NB4 (cell line): Measurements from ENCODE around the gene PPID.

Experiments
- DNase-seq: peaks from one replicate; pipeline ENCODE4 v3.0.0; 2010; ENCODE audit warnings: low read depth
- H3K4me3 ChIP-seq: one replicate; pipeline ENCODE4 v1.5.1; 2011; ENCODE audit warnings: mild to moderate bottlenecking, low read depth, low read length, moderate library complexity
- MYC ChIP-seq: IDR thresholded peaks from 2 replicates; pipeline ENCODE4 v1.6.1; 2011; ENCODE audit warnings: low read depth, low read length
- POLR2A ChIP-seq: IDR thresholded peaks from 2 replicates; pipeline ENCODE4 v1.6.1; 2011; ENCODE audit warnings: mild to moderate bottlenecking; ENCODE audit not compliant: insufficient read length; ENCODE audit errors: extremely low read depth
- TF ChIP-seq, protein P1 (sequence below): IDR thresholded peaks from one replicate; pipeline ENCODE4 v1.5.1; 2012; ENCODE audit warnings: low read depth, low read length
- TF ChIP-seq, protein P2 (sequence below): IDR thresholded peaks from 2 replicates; pipeline ENCODE4 v1.6.1; 2011; ENCODE audit warnings: low read depth, low read length

The PPID gene

DNA sequence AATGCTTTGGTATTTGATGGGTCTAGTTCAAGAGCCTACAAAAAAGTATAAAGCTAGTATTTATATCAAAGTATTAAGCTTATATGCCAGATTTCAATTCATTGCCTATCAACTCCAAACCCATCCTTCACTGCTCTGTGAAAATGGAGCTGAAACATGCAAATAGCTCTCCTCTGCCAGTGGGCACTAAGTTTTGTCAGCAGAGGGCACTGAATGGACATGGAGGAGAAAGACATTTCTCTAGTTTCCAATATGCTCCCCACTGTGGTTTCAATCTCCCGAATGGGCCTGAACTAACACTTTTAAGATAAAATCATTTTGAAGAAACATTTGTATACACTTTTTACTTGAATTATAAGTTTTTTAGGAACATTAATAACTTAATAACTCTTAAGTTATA, 12.4 kb downstream of the PPID start:
- peak; percentile 4 for DNase-seq
- TF ChIP-seq, protein P1, sequence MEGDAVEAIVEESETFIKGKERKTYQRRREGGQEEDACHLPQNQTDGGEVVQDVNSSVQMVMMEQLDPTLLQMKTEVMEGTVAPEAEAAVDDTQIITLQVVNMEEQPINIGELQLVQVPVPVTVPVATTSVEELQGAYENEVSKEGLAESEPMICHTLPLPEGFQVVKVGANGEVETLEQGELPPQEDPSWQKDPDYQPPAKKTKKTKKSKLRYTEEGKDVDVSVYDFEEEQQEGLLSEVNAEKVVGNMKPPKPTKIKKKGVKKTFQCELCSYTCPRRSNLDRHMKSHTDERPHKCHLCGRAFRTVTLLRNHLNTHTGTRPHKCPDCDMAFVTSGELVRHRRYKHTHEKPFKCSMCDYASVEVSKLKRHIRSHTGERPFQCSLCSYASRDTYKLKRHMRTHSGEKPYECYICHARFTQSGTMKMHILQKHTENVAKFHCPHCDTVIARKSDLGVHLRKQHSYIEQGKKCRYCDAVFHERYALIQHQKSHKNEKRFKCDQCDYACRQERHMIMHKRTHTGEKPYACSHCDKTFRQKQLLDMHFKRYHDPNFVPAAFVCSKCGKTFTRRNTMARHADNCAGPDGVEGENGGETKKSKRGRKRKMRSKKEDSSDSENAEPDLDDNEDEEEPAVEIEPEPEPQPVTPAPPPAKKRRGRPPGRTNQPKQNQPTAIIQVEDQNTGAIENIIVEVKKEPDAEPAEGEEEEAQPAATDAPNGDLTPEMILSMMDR: no peak
- TF ChIP-seq, protein P2, sequence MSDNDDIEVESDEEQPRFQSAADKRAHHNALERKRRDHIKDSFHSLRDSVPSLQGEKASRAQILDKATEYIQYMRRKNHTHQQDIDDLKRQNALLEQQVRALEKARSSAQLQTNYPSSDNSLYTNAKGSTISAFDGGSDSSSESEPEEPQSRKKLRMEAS: no peak
- TF ChIP-seq MYC (no peak), POLR2A (no peak)
- H3K4me3 ChIP-seq: no peak overlapping the region

DNA sequence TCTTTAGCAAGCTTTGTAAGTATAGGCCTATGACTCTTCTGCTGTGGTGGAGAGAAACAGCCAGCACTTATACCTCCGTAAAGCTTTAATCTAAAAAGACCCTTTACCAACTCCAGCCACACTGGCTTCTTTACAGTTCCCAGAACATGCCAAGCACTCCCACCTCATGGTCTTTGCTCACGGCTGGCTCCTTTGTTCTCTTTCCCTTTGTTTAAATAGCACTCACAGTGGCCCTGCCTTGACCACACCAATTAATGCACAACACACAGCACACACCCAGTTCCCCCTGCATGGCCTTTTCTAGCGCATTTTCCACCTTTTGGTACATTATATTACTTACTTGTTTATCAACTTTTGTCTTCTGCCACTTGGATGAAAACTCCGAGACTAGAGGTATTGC, 18.9 kb downstream of the PPID start:
- TF ChIP-seq, protein P2: no peak
- TF ChIP-seq MYC: no peak
- TF ChIP-seq POLR2A: no peak
- TF ChIP-seq, protein P1: no peak
- no peak overlapping the region for H3K4me3 ChIP-seq
- no peak for DNase-seq

DNA sequence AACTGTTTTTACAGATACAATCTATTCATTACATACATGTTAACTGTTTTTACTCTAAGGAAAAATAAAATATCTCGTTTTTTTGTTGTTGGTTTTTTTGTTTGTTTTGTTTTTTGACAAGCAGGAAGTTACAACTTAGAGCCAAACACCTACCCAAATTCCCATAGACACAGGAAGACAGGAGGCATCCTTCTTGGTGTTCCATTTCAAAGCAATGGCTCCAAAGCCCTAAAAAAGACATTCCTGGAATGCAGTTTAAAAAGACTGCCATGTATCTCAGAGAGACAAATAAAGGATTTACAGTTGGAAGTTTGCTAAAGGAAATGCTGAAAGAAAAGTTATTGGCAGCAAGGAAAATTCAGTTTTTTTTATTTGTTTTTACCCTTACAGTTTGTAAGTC, 34.4 kb downstream of the PPID start:
- no peak for DNase-seq
- TF ChIP-seq POLR2A (no peak), MYC (no peak)
- TF ChIP-seq, protein P2: no peak
- TF ChIP-seq, protein P1: no peak
- no peak overlapping the region for H3K4me3 ChIP-seq

DNA sequence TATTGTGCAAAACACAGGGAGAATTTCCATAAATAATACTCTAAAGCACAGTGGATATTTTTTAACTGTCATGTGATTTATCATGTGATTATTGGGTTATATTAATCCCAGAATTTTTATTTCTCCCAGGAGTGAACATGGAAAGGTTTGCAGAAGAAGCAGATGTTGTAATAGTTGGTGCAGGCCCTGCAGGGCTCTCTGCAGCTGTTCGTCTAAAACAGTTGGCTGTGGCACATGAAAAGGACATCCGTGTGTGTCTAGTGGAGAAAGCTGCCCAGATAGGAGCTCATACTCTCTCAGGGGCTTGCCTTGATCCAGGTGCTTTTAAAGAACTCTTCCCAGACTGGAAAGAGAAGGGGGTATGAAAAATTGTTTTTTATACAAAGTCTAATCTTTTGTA, 41.1 kb downstream of the PPID start:
- TF ChIP-seq POLR2A (no peak), MYC (no peak)
- TF ChIP-seq, protein P2: no peak
- TF ChIP-seq, protein P1: no peak
- H3K4me3 ChIP-seq: no peak overlapping the region
- no peak for DNase-seq

DNA sequence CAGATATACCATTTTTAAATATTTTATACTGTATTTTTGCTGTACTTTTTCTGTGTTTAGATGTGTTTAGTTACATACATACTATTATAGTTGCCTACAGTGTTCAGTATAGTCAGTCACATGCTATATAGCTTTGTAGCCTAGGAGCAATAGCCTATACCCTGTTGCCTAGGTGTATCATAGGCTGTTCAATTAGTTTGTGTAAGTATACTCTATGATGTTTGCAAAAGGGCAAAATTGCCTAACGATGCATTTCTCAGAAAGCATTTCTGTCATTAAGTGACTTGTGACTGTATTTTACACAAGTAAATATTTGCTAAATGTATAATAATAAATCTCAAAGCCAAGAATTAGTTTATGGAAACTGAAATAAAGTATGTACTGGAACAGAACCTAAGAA, 41.6 kb downstream of the PPID start:
- TF ChIP-seq POLR2A (no peak), MYC (no peak)
- TF ChIP-seq, protein P2: no peak
- TF ChIP-seq, protein P1: no peak
- no peak overlapping the region for H3K4me3 ChIP-seq
- DNase-seq: no peak

DNA sequence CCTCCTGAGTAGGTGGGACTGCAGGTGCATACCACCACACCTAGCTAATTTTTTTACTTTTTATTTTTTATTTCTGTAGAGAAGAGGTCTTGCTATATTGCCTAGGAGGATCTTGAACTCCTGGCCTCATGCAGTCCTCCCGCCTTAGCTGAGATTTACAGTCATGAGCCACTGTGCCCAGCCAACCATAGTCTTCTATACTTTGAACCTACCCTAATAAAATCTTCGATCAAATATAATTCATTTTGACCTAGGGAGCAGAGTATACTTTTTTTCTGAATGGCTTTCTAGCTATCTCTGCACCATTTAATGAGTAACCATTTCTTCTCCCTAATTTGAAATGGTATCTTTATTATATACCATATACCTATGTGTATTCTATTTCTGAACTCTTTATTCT, 44.4 kb downstream of the PPID start:
- H3K4me3 ChIP-seq: no peak overlapping the region
- TF ChIP-seq, protein P2: no peak
- no peak for TF ChIP-seq POLR2A
- TF ChIP-seq, protein P1: no peak
- TF ChIP-seq MYC: no peak
- no peak for DNase-seq
